NCI-H446 treated with DMSO at 0.1 percent for 48 hours (cell line): Measurements from ENCODE around the gene ABHD8.
A peak's percentile ranks its signal among the peaks of the same experiment; 100 is the strongest.

Source experiments
- DNase-seq: peaks from one replicate; lab custom pipeline; 2025; lab: John Stamatoyannopoulos, UW

Gene ABHD8

GRCh38 chr19:17303167-17303939, at the start of gene ABHD8:
TSS of gene ABHD8 (minus strand) at chr19:17303425. CDS start at chr19:17301616, 1,809 bp downstream.
- peak; percentile 88 for DNase-seq

GRCh38 chr19:17352608-17353280, 49.5 kb upstream of the ABHD8 start:
- DNase-seq: no peak

DNA sequence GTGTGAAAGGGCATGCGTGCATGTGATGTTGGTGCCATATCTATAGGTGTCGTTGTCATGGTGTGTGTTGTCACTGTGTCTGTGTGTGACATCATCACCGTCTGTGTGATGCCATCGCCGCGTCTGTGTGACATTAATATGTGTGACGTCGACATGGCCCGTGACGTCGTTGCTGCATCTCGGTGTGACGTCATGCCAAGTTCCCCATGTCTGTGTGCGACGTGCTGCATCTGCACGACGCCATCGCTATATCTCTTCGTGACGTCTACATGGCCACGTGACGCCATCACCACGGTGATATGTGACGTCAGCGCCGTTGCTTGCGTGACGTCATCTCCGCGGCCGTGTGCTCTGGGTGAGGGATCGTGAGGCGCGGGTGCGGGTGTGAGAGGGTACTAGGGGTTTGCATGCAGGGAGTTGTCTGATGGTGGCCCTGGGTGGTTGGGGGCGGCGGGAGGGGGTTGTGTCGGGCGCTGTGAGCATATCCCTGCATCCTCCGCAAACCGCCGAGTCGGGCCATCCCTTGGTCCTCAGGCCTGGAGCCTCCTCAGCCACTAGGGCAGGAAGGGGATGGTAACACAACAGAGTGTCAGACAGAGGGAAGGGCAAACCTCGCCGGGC, 48.7 kb upstream of the ABHD8 start:
- no peak for DNase-seq

GRCh38 chr19:17348700-17349099, 45.5 kb upstream of the ABHD8 start:
- no peak for DNase-seq

DNA sequence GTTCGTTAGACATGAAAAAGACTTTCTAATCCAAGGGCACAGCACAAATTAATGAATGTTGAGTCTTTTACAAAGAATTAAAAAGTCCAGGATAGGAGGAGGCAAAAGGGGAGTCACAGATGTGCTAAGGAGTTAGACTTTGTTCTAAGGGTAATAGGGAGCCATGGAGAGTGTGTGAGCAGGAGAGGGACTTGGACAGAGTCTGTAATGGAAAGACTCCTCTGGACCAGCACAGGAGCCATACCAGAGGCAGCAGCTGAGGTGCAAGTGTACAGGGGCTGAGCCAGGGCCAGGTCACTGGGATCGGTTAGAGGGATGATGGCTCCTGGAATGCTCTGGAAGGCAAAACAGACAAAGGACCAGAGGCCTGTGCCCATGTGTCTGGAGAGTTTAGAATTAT, 44.7 kb upstream of the ABHD8 start:
- no peak for DNase-seq

- DNase-seq: no peak
Measured at GRCh38 chr19:17347361-17347760, 44.1 kb upstream of the ABHD8 start.

- DNase-seq: no peak
Measured at GRCh38 chr19:17346109-17346671, 43.0 kb upstream of the ABHD8 start.

- DNase-seq: no peak
Measured at GRCh38 chr19:17341845-17342244, 38.6 kb upstream of the ABHD8 start.

- DNase-seq: no peak
Measured at GRCh38 chr19:17341386-17341785, 38.2 kb upstream of the ABHD8 start.

- DNase-seq: no peak
Measured at GRCh38 chr19:17340871-17341357, 37.7 kb upstream of the ABHD8 start.

GRCh38 chr19:17340302-17340870, 37.2 kb upstream of the ABHD8 start:
- no peak for DNase-seq

GRCh38 chr19:17339088-17339741, 36.0 kb upstream of the ABHD8 start:
- DNase-seq: no peak

- DNase-seq: no peak
Measured at GRCh38 chr19:17338433-17339078, 35.3 kb upstream of the ABHD8 start.

DNA sequence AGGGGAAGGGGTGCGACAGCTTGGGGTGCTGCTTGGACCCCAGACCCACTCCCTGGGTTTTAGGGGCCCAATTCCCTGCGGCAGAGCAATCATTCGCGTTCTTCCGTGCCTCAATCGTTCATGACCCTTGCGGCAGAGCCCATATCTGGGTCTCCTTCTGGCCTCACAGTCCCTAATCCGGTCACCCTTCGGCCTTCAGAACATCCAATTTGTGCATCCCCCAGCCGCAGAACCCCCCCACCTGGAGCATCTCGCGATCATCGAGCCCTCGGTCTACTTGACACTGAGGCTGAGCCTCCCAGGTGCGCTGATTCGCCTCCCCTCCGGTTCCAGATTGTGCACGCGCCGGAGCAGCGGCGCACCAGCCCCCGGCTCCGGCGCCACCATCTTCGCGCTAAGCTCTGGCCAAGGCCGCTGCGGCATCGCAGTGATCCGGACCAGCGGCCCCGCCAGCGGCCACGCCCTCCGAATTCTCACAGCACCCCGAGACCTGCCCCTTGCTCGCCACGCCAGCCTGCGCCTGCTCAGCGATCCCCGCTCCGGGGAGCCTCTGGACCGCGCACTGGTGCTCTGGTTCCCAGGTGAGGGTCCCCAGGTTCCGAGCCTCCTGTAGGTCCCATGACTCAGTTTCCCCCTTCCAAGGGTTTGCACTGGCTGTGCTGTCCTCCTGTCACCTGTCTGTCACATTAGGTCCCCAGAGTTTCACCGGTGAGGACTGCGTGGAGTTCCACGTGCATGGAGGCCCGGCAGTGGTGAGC, 34.6 kb upstream of the ABHD8 start:
- DNase-seq: no peak

GRCh38 chr19:17336872-17337674, 33.8 kb upstream of the ABHD8 start, which contains the start of gene GTPBP3:
TSS of gene GTPBP3 (plus strand) at chr19:17337553. CDS start at chr19:17337612, 59 bp downstream.
- DNase-seq: peak; percentile 98

DNA sequence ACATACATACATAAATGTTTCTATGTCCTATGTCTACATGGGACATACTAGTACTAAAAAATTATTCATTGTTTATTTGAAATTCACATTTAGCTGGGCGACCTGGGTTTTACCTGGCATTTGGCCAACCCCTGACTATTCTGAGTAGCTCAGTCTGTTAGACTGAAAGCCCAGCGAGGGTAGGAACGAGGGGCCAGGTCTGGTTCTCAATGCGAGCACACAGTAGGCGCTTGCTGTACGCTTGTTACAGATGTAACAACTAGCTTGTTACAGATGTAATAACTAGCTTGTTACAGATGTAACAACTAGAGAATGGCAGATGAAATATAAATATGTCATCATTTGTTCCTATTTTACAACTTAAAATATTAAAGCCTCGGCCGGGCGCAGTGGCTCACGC, 32.4 kb upstream of the ABHD8 start:
- no peak for DNase-seq

GRCh38 chr19:17334414-17335409, 31.5 kb upstream of the ABHD8 start, which contains the start of gene ANO8:
TSS of gene ANO8 (minus strand) at chr19:17334855. CDS start at chr19:17334670, 185 bp downstream.
- DNase-seq: peak; percentile 93
